T-helper 9 cell (primary cell): ENCODE measurements around the gene LBP.
"Not testable (repeated sequence)": the region's sequence is repeated elsewhere in the genome, so short reads cannot be mapped to it uniquely, and the experiment has no call there.

Source experiments
- DNase-seq: peaks from one replicate; pipeline ENCODE4 v3.0.0-alpha.2; 2020

The LBP gene

DNA sequence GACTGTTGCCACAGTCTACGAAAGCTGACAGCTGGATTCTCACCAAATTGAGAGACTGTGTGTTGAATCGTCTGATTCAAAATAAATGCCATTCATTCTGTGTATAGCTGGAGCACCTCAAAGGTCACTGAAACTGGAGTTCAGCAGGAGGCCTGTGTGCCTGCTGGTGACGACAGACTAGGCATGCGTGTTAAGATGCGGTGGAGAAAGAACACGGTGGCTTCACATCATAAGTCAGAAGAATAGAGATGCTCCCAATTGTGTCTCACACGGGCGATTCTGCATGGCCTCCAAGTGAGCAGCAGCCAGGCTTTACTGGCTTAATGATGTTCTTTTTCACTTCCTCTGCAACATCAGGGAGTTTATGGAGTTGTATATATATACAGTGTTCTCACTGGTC, 56.5 kb downstream of the LBP start:
- no peak for DNase-seq

- no peak for DNase-seq
Measured at GRCh38 chr20:38404016-38404415, 57.7 kb downstream of the LBP start.

DNA sequence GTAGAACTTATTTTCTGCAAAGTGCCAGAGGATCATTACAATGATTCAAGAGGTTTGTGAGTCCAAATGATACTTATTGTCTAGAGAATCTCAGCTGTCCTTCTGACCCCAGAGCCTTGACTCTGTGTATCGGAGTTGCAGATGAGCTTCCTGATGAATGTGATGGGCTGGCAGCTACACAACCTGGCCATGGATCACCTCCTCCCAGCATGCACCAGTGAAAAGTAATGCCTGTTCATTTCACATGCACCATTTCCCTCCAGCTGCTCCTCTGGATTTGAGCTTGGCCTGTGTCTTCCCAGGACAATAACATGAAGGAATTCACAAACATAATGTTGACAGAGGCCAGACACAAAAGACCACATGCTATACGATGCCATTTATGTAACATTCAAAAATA, 58.9 kb downstream of the LBP start:
- DNase-seq: no peak

GRCh38 chr20:38406476-38406875, 60.2 kb downstream of the LBP start:
- no peak for DNase-seq

DNA sequence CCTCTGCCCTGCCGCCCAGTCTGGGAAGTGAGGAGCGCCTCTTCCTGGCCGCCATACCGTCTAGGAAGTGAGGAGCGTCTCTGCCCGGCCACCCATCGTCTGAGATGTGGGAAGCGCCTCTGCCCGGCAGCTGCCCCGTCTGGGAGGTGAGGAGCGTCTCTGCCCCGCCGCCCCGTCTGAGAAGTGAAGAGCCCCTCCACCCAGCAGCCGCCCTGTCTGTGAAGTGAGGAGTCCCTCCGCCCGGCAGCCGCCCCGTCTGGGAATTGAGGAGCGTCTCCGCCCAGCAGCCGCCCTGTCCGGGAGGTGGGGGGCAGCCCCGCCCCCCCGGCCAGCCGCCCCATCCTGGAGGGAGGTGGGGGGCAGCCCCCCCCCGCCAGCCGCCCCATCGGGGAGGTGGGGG, 61.0 kb downstream of the LBP start:
- DNase-seq: no peak

DNA sequence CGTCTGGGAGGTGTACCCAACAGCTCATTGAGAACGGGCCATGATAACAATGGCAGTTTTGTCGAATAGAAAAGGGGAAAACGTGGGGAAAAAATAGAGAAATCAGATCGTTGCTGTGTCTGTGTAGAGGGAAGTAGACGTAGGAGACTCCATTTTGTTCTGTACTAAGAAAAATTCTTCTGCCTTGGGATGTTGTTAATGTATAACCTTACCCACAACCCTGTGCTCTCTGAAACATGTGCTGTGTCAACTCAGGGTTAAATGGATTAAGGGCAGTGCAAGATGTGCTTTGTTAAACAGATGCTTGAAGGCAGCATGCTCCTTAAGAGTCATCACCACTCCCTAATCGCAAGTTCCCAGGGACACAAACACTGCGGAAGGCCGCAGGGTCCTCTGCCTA, 61.5 kb downstream of the LBP start:
- not testable (repeated sequence) for DNase-seq

GRCh38 chr20:38412877-38413577, 66.7 kb downstream of the LBP start:
- no peak for DNase-seq

- no peak for DNase-seq
Measured at GRCh38 chr20:38414769-38415450, 68.6 kb downstream of the LBP start.

DNA sequence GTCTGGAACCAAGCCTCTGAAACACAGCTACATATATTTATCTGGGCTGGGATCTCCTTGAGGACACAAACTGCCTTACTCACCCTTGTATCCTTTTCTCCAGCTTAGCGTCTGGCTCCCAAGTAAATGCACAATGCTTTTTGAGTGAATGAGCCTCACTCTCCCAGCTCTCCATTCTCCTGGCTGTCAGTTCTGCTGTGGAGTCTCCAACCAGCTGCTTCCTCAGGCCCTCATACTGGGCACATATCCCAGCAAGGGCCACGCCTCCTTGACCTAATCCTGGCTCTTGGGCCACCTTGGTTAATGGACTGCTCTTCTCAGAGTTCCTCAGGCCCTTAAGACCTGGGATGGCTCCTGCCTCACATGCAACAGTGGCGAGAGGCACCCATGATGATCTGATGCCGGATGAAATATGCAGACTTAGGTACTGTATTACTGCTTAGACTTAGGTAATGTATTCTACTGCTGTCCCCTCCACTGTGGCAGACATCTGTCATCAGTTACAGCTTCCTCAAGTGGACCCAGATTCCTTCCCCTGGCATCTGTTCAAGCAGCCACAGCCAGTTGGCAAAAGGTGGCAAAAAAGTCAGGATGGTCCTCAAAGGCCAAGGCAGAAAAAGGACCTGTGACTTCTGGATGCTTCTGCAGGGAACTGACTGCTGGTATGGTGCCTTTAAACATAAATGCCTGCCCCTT, 72.4 kb downstream of the LBP start:
- no peak for DNase-seq

- no peak for DNase-seq
Measured at GRCh38 chr20:38420388-38421085, 74.3 kb downstream of the LBP start.

GRCh38 chr20:38421915-38422314, 75.6 kb downstream of the LBP start:
- DNase-seq: no peak

DNA sequence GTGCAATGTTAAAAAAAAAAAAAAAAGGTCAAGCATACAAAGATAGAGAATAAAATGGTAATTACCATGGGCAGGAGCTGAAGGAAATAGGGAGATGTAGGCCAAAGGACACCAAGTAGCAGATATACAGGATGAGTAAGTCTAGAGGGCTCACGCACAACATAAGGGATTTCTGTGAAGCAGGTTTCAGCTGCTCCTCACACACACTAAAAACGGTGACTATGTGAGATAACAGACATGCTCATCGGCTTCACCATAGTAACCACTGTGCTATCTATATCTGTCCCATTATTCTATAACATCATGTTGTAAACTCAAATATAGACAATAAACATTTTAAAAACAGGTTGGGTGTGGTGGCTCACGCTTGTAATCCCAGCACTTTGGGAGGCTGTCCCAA, 77.3 kb downstream of the LBP start:
- DNase-seq: no peak

DNA sequence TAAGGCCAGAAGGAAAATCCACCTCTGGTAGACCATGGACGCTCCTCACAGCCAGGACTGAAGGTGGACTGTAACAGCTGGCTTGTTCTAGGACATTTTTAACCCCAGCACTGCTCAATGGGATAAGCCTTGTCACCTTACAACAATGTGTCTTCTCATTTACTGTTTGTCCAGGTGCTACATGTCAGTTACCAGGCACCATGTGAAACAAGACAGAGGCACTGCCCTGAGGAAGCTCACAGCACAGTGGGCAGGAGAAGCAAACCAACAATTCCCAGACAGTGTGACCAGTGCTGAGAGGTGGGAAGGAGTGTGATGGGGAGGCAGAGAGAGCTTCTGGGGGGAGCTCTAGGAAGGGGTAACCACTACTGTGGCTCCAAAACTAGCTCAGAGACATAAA, 78.1 kb downstream of the LBP start:
- no peak for DNase-seq

DNA sequence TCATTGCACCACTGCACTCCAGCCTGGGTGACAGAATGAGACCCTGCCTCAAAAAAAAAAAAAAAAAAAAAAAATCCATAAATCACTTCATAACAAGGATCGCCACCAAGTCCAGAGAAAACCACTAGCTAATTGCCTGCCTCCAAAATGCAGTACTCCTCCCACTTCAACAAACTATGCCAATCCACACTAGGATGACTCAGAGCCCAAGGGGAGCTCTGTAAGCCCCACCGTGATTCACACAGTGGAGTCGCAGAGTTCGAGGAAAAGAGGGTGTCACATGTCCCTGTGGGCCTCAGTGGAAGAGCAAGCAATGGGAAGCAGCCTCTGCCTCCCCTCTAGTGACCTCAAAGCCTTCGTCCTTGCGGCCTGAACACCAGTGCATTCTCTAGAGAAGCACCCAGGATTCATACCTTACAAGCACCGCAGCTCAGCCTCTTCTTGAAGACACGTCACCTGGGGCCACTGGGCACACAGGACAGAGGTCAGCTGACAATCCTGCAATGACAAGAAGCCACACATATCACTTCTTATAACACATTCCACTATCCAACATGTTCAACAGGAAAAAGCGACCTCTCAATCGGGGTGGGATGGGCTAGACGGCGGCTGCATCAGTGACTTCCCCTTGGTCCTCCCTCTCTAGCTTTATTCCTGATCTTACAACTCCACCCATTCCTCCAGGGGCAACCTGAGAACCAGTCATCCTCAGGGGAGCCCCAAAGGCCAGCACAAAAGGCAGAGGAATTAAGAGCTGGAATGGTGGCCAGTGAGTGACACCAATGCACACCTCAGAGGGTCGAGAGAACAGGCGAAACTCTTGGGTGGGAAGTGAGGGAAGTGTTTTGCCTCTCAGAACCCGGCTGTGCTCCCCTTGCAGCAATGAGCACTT, 80.0 kb downstream of the LBP start:
- DNase-seq: no peak
